DOHH2 (cell line): Measurements from ENCODE around the gene PPP1R14C.

ENCODE experiments used
- H3F3A ChIP-seq: fragments of 200-600 bp; sonication (generic), shearing (Covaris generic); 2 replicates; pipeline ENCODE4 v1.6.0; 2016; ENCODE audit warnings: antibody characterized with exemption, mild to moderate bottlenecking; ENCODE audit not compliant: control insufficient read depth, insufficient read depth
- H3K27ac ChIP-seq: fragments of 200-600 bp; sonication (generic); 2 replicates; pipeline ENCODE4 v1.5.1; 2014; ENCODE audit warnings: low read depth, mild to moderate bottlenecking, low read length, moderate library complexity
- H3K27me3 ChIP-seq: fragments of 200-600 bp; sonication (generic); 2 replicates; pipeline ENCODE4 v1.6.1; 2014; ENCODE audit warnings: mild to moderate bottlenecking, low read length, mixed read lengths; ENCODE audit not compliant: control insufficient read depth
- H3K36me3 ChIP-seq: fragments of 200-600 bp; sonication (generic); 2 replicates; pipeline ENCODE4 v1.6.1; 2014; ENCODE audit warnings: mild to moderate bottlenecking, low read length, moderate library complexity, mixed read lengths; ENCODE audit not compliant: control insufficient read depth
- H3K4me1 ChIP-seq: fragments of 200-600 bp; sonication (generic); 2 replicates; pipeline ENCODE4 v1.6.1; 2014; ENCODE audit warnings: mild to moderate bottlenecking, low read length, mixed read lengths; ENCODE audit not compliant: control insufficient read depth
- H3K4me2 ChIP-seq: fragments of 200-600 bp; sonication (generic); 2 replicates; pipeline ENCODE4 v1.6.0; 2014; ENCODE audit warnings: mild to moderate bottlenecking, low read length, moderate library complexity
- H3K4me3 ChIP-seq: fragments of 200-600 bp; sonication (generic); 2 replicates; pipeline ENCODE4 v1.5.1; 2014; ENCODE audit warnings: mild to moderate bottlenecking, low read length, mixed read lengths
- H3K79me2 ChIP-seq: fragments of 200-600 bp; sonication (generic); 2 replicates; pipeline ENCODE4 v1.6.1; 2014; ENCODE audit warnings: mild to moderate bottlenecking, low read length, mixed read lengths; ENCODE audit not compliant: control insufficient read depth
- H3K9me2 ChIP-seq: fragments of 200-600 bp; sonication (generic); replicated peaks from 2 replicates; pipeline ENCODE4 v1.6.1; 2014; ENCODE audit warnings: mild to moderate bottlenecking, low read length, mixed read lengths; ENCODE audit not compliant: control insufficient read depth
- H3K9me3 ChIP-seq: fragments of 200-600 bp; sonication (generic); 2 replicates; pipeline ENCODE4 v1.6.1; 2014; ENCODE audit warnings: antibody characterized with exemption, low read length, mixed read lengths; ENCODE audit not compliant: control insufficient read depth, insufficient read depth
- H4K20me1 ChIP-seq: fragments of 200-600 bp; sonication (generic); 2 replicates; pipeline ENCODE4 v1.6.0; 2014; ENCODE audit warnings: low read depth, mild to moderate bottlenecking, antibody characterized with exemption, low read length, moderate library complexity; ENCODE audit not compliant: control insufficient read depth, insufficient read depth
- EZH2phosphoT487 ChIP-seq: fragments of 200-600 bp; sonication (generic); IDR thresholded peaks from 2 replicates; pipeline ENCODE4 v1.6.1; 2017; ENCODE audit warnings: borderline replicate concordance, mild to moderate bottlenecking, antibody characterized with exemption, low read length, moderate library complexity, mixed read lengths
- TF ChIP-seq, protein P1 (sequence below): fragments of 200-600 bp; sonication (generic); IDR thresholded peaks from one replicate; pipeline ENCODE4 v1.5.1; 2014; ENCODE audit warnings: antibody characterized with exemption, mild to moderate bottlenecking, low read depth, low read length; ENCODE audit not compliant: poor library complexity, severe bottlenecking

PPP1R14C gene

DNA sequence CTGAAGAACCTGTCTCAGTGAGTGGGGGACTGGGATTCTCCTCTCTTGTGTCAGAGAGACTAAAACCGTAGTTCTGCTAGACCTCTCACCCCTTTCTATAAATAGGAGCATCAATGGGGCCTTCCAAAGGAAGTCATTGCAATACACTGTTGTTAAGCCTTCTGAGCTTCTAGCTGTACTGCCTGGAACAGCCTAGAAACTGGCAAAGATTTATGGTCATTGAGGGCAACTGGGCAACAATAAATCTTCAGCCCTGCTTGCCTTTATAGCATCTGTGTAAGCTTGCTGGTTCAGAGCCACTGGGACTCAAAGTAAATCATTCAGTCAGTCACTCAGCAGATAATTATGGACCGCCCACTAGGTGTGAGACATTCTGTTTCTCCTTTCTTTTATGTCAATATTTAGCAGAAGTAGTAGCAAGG lies 53.2 kb downstream of the PPP1R14C start:
- Histone ChIP-seq H3K9me3 (no peaks in the 10 kb centered on the region), H3K79me2 (no peaks in the 10 kb centered on the region), H3K27me3 (no peaks in the 10 kb centered on the region), H3K4me3 (no peak overlapping the region), H3K4me1 (peaks cover 11% of the 10 kb centered on the region), H3K4me2 (no peak overlapping the region), H3F3A (no peaks in the 10 kb centered on the region), H4K20me1 (no peaks in the 10 kb centered on the region), H3K9me2 (no peaks in the 10 kb centered on the region), H3K36me3 (no peaks in the 10 kb centered on the region), H3K27ac (no peak overlapping the region)
- no peak for TF ChIP-seq EZH2phosphoT487
- TF ChIP-seq, protein P1, sequence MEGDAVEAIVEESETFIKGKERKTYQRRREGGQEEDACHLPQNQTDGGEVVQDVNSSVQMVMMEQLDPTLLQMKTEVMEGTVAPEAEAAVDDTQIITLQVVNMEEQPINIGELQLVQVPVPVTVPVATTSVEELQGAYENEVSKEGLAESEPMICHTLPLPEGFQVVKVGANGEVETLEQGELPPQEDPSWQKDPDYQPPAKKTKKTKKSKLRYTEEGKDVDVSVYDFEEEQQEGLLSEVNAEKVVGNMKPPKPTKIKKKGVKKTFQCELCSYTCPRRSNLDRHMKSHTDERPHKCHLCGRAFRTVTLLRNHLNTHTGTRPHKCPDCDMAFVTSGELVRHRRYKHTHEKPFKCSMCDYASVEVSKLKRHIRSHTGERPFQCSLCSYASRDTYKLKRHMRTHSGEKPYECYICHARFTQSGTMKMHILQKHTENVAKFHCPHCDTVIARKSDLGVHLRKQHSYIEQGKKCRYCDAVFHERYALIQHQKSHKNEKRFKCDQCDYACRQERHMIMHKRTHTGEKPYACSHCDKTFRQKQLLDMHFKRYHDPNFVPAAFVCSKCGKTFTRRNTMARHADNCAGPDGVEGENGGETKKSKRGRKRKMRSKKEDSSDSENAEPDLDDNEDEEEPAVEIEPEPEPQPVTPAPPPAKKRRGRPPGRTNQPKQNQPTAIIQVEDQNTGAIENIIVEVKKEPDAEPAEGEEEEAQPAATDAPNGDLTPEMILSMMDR: no peak

DNA sequence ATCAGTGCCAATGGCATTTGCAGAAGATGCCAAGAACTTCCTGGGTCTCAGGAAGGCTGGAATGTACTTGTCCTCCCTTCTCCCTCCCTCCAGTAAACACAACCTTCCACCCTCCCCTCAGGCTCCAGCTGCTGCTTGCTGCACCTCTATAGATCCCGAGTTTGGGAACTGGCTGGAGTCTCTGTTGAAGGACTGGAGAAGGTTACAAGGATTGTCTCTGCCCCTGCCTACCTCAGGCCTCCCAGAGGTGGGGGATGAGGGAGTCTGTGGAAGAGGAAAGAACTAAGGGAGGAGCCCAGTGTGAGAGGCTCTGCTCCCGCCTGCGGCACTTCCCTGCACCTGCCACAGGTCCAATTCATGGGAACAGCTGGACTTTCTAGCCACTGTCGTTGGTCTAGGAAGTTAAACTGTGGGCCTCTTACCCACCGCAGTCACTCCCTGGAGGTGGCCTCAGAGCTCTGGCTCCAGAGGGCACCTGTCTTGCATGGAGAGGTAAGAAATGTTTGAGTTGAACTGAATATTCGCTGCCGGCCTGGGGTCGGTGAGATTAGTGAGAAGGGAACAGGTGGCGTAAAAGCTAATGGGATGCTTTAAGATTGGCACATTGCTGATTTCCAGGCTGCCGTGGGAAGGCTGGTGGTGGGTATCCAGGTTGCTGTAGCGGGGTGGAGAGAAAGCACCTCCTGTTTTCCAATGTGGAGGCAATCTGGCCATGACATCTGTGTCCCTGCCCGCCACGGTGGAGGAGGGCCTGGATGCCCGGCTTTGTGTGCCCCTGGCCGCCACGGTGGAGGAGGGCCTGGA lies 54.3 kb downstream of the PPP1R14C start:
- no peaks in the 10 kb centered on the region for H3K9me3 ChIP-seq
- no peaks in the 10 kb centered on the region for H3K27me3 ChIP-seq
- H3K4me3 ChIP-seq: no peak overlapping the region
- H4K20me1 ChIP-seq: no peaks in the 10 kb centered on the region
- no peaks in the 10 kb centered on the region for H3F3A ChIP-seq
- no peak overlapping the region for H3K4me2 ChIP-seq
- H3K9me2 ChIP-seq: no peaks in the 10 kb centered on the region
- TF ChIP-seq EZH2phosphoT487: no peak
- TF ChIP-seq, protein P1: no peak
- H3K36me3 ChIP-seq: no peaks in the 10 kb centered on the region
- no peaks in the 10 kb centered on the region for H3K79me2 ChIP-seq
- no peak overlapping the region for H3K27ac ChIP-seq
- peaks cover 11% of the 10 kb centered on the region for H3K4me1 ChIP-seq

DNA sequence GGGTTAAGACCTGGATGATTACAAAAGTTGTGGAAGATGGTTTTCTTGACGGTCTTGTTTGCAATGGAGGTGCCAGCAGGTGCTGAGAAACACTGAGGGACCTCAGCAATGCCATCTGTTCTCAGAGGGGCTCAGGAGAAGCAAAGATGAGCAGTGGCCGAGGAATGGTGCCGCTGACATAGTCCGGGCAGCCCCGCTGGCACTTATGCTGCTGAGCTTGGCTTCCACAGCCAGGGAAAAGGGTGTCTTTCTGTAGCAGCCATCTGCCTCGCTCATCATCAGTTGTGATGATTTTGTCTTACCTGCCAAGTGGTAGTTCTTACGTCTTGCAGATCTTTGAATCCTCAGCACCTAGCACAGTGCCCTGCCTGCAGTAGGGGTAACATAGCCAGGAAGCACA lies 55.7 kb downstream of the PPP1R14C start:
- Histone ChIP-seq H3K4me2 (no peak overlapping the region), H3K27ac (no peak overlapping the region), H3K27me3 (no peaks in the 10 kb centered on the region), H4K20me1 (no peaks in the 10 kb centered on the region), H3K4me3 (no peak overlapping the region), H3K36me3 (no peaks in the 10 kb centered on the region), H3F3A (no peaks in the 10 kb centered on the region), H3K4me1 (peaks cover 11% of the 10 kb centered on the region), H3K79me2 (no peaks in the 10 kb centered on the region), H3K9me2 (no peaks in the 10 kb centered on the region), H3K9me3 (no peaks in the 10 kb centered on the region)
- TF ChIP-seq, protein P1: no peak
- TF ChIP-seq EZH2phosphoT487: no peak
